Stimulated activated CD8-positive, alpha-beta memory T cell treated with anti-CD3 and anti-CD28 coated beads, Interleukin-7, amount 100 ng/mL, for 48 hours (primary cell): ENCODE data around the gene ARHGAP4.

Source experiments
- DNase-seq, 2 donors: peaks; one replicate each; pipeline ENCODE4 v3.0.0-alpha.2; 2020; ENCODE audit warnings: low read depth in 1 of 2; ENCODE audit errors: extremely low read depth in 1 of 2

Gene ARHGAP4

GRCh38 chrX:153964105-153964504 lies 38.0 kb upstream of the ARHGAP4 start:
- DNase-seq = no peak

- no peak for DNase-seq
These were observed 37.5 kb upstream of the ARHGAP4 start for GRCh38 chrX:153963546-153963945.

- DNase-seq = no peak
These were observed 35.2 kb upstream of the ARHGAP4 start for GRCh38 chrX:153961292-153961691.

GRCh38 chrX:153960786-153961185 lies 34.7 kb upstream of the ARHGAP4 start:
- no peak for DNase-seq

GRCh38 chrX:153960077-153960476 lies 34.0 kb upstream of the ARHGAP4 start:
- DNase-seq = no peak

GRCh38 chrX:153959649-153960048 lies 33.6 kb upstream of the ARHGAP4 start:
- DNase-seq = no peak

- DNase-seq = no peak
These were observed 32.5 kb upstream of the ARHGAP4 start for GRCh38 chrX:153958605-153959004.

- no peak for DNase-seq
These were observed 31.2 kb upstream of the ARHGAP4 start for GRCh38 chrX:153957224-153957623.

- DNase-seq = no peak
These were observed 30.2 kb upstream of the ARHGAP4 start for GRCh38 chrX:153956044-153956907.

- DNase-seq = no peak
These were observed 29.2 kb upstream of the ARHGAP4 start for GRCh38 chrX:153955228-153955732.

- no peak for DNase-seq
These were observed 28.6 kb upstream of the ARHGAP4 start for GRCh38 chrX:153954558-153955227.

- DNase-seq = no peak
These were observed 28.0 kb upstream of the ARHGAP4 start for GRCh38 chrX:153953892-153954557.

- peak; percentile 47 to 63 for DNase-seq
These were observed 27.3 kb upstream of the ARHGAP4 start for GRCh38 chrX:153953342-153953830.

- no peak for DNase-seq
These were observed 26.4 kb upstream of the ARHGAP4 start for GRCh38 chrX:153952373-153953026.

GRCh38 chrX:153951683-153952372 lies 25.8 kb upstream of the ARHGAP4 start:
- no peak for DNase-seq

GRCh38 chrX:153950127-153950526 lies 24.1 kb upstream of the ARHGAP4 start:
- DNase-seq = no peak

- DNase-seq = no peak
These were observed 23.1 kb upstream of the ARHGAP4 start for GRCh38 chrX:153948847-153949805.

GRCh38 chrX:153948002-153948466 lies 22.0 kb upstream of the ARHGAP4 start:
- no peak for DNase-seq
